Stimulated activated naive CD4-positive, alpha-beta T cell treated with Interleukin-2 at 50 U/mL for 16 hours (primary cell): Measurements from ENCODE around the gene CCDC13.
"Not testable (repeated sequence)": the region's sequence is repeated elsewhere in the genome, so short reads cannot be mapped to it uniquely, and the experiment has no call there.

ENCODE experiments used
- DNase-seq: peaks from one replicate; lab custom pipeline; 2025; lab: John Stamatoyannopoulos, UW

Gene CCDC13

GRCh38 chr3:42772670-42773408, at the start of gene CCDC13:
Gene CCDC13, minus strand, starts transcription at chr3:42773253. Its CDS starts 14,908 bp downstream, at chr3:42758345.
- DNase-seq: peak; percentile 79

GRCh38 chr3:42822828-42823227, 49.8 kb upstream of the CCDC13 start:
- DNase-seq: no peak

- DNase-seq: no peak
These were observed 47.6 kb upstream of the CCDC13 start for GRCh38 chr3:42820746-42821051.

- no peak for DNase-seq
These were observed 46.4 kb upstream of the CCDC13 start for GRCh38 chr3:42819351-42819965.

- no peak for DNase-seq
These were observed 42.8 kb upstream of the CCDC13 start for GRCh38 chr3:42815826-42816225.

GRCh38 chr3:42814914-42815507, 42.0 kb upstream of the CCDC13 start:
- DNase-seq: no peak

GRCh38 chr3:42814246-42814645, 41.2 kb upstream of the CCDC13 start:
- DNase-seq: no peak

- DNase-seq: not testable (repeated sequence)
These were observed 38.2 kb upstream of the CCDC13 start for GRCh38 chr3:42811118-42811883.

GRCh38 chr3:42810706-42811105, 37.7 kb upstream of the CCDC13 start:
- not testable (repeated sequence) for DNase-seq

GRCh38 chr3:42809202-42809601, 36.1 kb upstream of the CCDC13 start, which contains the start of gene ACKR2:
Gene ACKR2, plus strand, starts transcription at chr3:42809445. Its CDS starts 55,058 bp downstream, at chr3:42864503.
- no peak for DNase-seq

- no peak for DNase-seq
These were observed 34.9 kb upstream of the CCDC13 start for GRCh38 chr3:42807929-42808328.

- DNase-seq: no peak
These were observed 32.2 kb upstream of the CCDC13 start for GRCh38 chr3:42805141-42805821.

GRCh38 chr3:42804831-42805132, 31.7 kb upstream of the CCDC13 start:
- no peak for DNase-seq

GRCh38 chr3:42804106-42804830, 31.2 kb upstream of the CCDC13 start, which contains the start of gene HIGD1A:
Gene HIGD1A, minus strand, starts transcription at chr3:42804490. Its CDS starts 10,237 bp downstream, at chr3:42794253.
- peak; percentile 94 for DNase-seq

GRCh38 chr3:42803414-42804105, 30.5 kb upstream of the CCDC13 start:
- DNase-seq: peak; percentile 46

GRCh38 chr3:42802876-42803413, 29.9 kb upstream of the CCDC13 start:
- DNase-seq: no peak

- no peak for DNase-seq
These were observed 28.7 kb upstream of the CCDC13 start for GRCh38 chr3:42801784-42802183.

- no peak for DNase-seq
These were observed 28.1 kb upstream of the CCDC13 start for GRCh38 chr3:42801048-42801620.

- no peak for DNase-seq
These were observed 27.2 kb upstream of the CCDC13 start for GRCh38 chr3:42800251-42800650.

- DNase-seq: no peak
These were observed 26.3 kb upstream of the CCDC13 start for GRCh38 chr3:42799376-42799775.
